ENCODE results near the gene TNFRSF18.

DNA sequence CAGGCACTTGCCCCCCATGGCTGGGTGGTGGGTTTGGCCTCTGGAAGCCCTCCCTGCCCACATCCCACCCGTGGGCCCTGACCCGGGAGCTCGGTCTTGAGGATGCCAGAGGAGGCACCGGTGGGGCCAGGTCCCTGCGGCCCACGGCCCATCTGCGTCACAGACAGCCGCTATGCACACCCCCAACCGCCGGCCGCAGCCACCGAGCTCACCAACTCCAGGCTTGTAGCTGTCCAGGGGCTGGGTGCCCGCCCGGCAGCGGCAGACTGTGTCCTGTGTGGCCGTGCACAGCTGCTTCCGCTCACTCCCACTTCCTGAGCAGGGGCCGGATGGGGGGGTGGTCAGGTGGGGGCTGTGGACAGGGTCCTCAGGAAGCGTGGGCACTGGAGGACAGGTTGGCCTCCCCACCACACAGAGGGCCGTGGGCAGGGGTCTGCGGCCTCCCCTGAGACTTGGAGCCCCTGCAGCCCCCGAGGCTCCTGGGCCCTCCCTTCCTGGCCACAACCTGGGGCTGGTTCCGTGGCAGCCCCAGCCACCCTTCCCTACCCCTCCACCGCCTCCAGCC lies 6.5 kb upstream of the TNFRSF18 start:
- no peak for TF ChIP-seq POLR2A (IDR thresholded peaks at IDR 0.05; ENCODE audit: low read length)
- TF ChIP-seq, protein P1, sequence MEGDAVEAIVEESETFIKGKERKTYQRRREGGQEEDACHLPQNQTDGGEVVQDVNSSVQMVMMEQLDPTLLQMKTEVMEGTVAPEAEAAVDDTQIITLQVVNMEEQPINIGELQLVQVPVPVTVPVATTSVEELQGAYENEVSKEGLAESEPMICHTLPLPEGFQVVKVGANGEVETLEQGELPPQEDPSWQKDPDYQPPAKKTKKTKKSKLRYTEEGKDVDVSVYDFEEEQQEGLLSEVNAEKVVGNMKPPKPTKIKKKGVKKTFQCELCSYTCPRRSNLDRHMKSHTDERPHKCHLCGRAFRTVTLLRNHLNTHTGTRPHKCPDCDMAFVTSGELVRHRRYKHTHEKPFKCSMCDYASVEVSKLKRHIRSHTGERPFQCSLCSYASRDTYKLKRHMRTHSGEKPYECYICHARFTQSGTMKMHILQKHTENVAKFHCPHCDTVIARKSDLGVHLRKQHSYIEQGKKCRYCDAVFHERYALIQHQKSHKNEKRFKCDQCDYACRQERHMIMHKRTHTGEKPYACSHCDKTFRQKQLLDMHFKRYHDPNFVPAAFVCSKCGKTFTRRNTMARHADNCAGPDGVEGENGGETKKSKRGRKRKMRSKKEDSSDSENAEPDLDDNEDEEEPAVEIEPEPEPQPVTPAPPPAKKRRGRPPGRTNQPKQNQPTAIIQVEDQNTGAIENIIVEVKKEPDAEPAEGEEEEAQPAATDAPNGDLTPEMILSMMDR (IDR thresholded peaks at IDR 0.05) = no peak
- TF ChIP-seq CEBPB (IDR thresholded peaks at IDR 0.05) = no peak
- no peak for TF ChIP-seq ZFP36 (IDR thresholded peaks at IDR 0.05; ENCODE audit: borderline replicate concordance, partially characterized antibody)
- no peak for TF ChIP-seq ZNF302 (CRISPR knock-in tag; IDR thresholded peaks at IDR 0.05)
- no peak for TF ChIP-seq MAFK (IDR thresholded peaks at IDR 0.05; ENCODE audit: partially characterized antibody)
